Measurements from ENCODE around the gene ZNF697. TPM values are rescaled to one million over a fixed set of nuclear protein-coding genes. Genes with fewer than 3 reads are reported as not detected.
A peak's percentile ranks its signal among the peaks of the same experiment; 100 is the strongest.
"Not testable (repeated sequence)": the region's sequence is repeated elsewhere in the genome, so short reads cannot be mapped to it uniquely, and the experiment has no call there.

The ZNF697 gene
- total RNA-seq, 1 donor from 2014 or later, result 11.4 TPM

DNA sequence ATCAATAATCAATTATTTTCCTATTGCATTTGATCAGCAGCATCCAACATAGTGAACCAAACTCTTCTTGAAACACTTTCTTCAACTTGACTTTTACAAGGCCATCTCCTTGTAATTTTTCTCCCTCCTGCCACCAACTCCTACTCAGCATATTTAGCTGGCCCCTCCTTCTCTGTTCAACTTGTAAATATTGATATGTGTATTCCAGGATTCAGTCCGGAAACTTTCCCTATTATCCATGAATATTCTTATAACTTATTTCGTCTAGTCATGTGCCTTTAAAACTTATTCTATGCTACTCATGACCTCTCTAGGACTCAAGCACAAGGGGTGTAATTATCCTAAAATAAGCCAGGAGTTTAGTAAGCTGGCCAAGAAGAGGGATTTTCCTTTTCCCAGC, 52.9 kb downstream of the ZNF697 start:
- no peak for ATAC-seq
- TF ChIP-seq CTCF (IDR thresholded peaks at IDR 0.05), result no peak

GRCh38 chr1:119594376-119594775, 53.7 kb downstream of the ZNF697 start:
- Histone ChIP-seq H3K36me3 (no peaks in the 10 kb centered on the region), H3K4me1 (no peaks in the 10 kb centered on the region), H3K27me3 (no peaks in the 10 kb centered on the region), H3K4me3 (no peak overlapping the region), H3K9me3 (no peaks in the 10 kb centered on the region), H3K27ac (no peak overlapping the region)
- intact Hi-C loops (cut with DNase I), result no loop called here
- no peak for TF ChIP-seq CTCF (IDR thresholded peaks at IDR 0.05)
- DNase-seq (no peak), ATAC-seq (no peak)

More for the DNA sequence above, 52.9 kb downstream of the ZNF697 start:
- H3K27me3 ChIP-seq, result no peaks in the 10 kb centered on the region
- H3K4me3 ChIP-seq, result no peak overlapping the region
- H3K36me3 ChIP-seq, result no peaks in the 10 kb centered on the region
- intact Hi-C loops (cut with DNase I), result no loop called here
- H3K9me3 ChIP-seq, result no peaks in the 10 kb centered on the region
- no peaks in the 10 kb centered on the region for H3K4me1 ChIP-seq
- no peak for DNase-seq
- no peak overlapping the region for H3K27ac ChIP-seq

DNA sequence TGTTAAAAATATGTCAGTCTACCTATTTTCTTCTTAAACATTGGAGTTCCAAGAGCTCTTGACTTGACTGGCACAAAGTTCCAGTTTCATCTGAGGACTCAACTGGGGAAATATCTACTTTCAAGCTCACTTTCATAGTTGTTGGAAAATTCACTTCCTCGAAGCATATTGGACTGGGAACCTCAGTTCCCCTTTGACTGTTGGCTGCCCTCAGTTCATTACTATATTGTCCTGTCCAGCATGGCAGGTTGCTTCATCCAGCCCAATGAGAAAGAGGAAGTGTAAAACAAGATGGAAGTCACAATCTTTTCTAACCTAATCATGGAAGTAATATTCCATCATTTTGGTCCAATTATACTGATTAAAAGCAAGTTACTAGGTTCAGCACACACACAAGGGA, 54.3 kb downstream of the ZNF697 start:
- no peaks in the 10 kb centered on the region for H3K9me3 ChIP-seq
- ATAC-seq (peak; percentile 58), DNase-seq (no peak)
- no peak overlapping the region for H3K4me3 ChIP-seq
- no peaks in the 10 kb centered on the region for H3K27me3 ChIP-seq
- TF ChIP-seq CTCF (IDR thresholded peaks at IDR 0.05), result no peak
- no peak overlapping the region for H3K27ac ChIP-seq
- H3K4me1 ChIP-seq, result no peaks in the 10 kb centered on the region
- H3K36me3 ChIP-seq, result no peaks in the 10 kb centered on the region
- intact Hi-C loops (cut with DNase I), result no loop called here

GRCh38 chr1:119590393-119590792, 57.7 kb downstream of the ZNF697 start:
- peak; percentile 60 for ATAC-seq

GRCh38 chr1:119588621-119589020, 59.4 kb downstream of the ZNF697 start:
- H3K36me3 ChIP-seq, result no peaks in the 10 kb centered on the region
- no peaks in the 10 kb centered on the region for H3K9me3 ChIP-seq
- H3K27me3 ChIP-seq, result no peaks in the 10 kb centered on the region
- intact Hi-C loops (cut with DNase I), result no loop called here
- DNase-seq (no peak), ATAC-seq (no peak)
- H3K4me3 ChIP-seq, result no peak overlapping the region
- H3K4me1 ChIP-seq, result peaks cover 12% of the 10 kb centered on the region
- TF ChIP-seq CTCF (IDR thresholded peaks at IDR 0.05), result no peak
- H3K27ac ChIP-seq, result no peak overlapping the region

More at GRCh38 chr1:119590393-119590792, 57.7 kb downstream of the ZNF697 start:
- H3K36me3 ChIP-seq, result no peaks in the 10 kb centered on the region
- H3K4me3 ChIP-seq, result no peak overlapping the region
- H3K27ac ChIP-seq, result no peak overlapping the region
- DNase-seq, result no peak
- no peak for TF ChIP-seq CTCF (IDR thresholded peaks at IDR 0.05)
- peaks cover 12% of the 10 kb centered on the region for H3K4me1 ChIP-seq
- no peaks in the 10 kb centered on the region for H3K9me3 ChIP-seq
- no peaks in the 10 kb centered on the region for H3K27me3 ChIP-seq
- intact Hi-C loops (cut with DNase I), result no loop called here

DNA sequence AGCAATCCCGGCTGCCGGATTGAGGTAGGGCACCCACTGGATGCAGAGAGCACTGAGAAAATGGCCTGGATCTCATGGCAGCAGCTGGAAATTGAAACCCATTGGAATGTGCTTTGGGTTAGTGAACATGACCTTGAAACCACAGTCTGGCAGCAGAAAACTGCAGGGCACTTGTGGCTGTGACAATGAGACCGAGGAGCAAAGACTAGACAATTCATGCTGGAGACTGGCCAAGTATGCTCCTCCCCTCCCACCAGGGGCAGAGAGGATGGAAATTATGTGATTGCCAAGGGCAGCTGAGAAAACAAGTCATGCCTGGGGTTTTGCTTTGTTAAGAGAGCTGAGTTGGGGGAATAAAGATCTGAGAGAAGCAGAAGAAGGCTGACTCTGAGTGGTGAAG, 60.7 kb downstream of the ZNF697 start:
- TF ChIP-seq CTCF (IDR thresholded peaks at IDR 0.05), result no peak
- H3K9me3 ChIP-seq, result no peaks in the 10 kb centered on the region
- DNase-seq, result no peak
- intact Hi-C loops (cut with DNase I), result no loop called here
- H3K27me3 ChIP-seq, result no peaks in the 10 kb centered on the region
- H3K4me1 ChIP-seq, result peaks cover 12% of the 10 kb centered on the region
- no peak overlapping the region for H3K27ac ChIP-seq
- ATAC-seq, result no peak
- no peak overlapping the region for H3K4me3 ChIP-seq
- H3K36me3 ChIP-seq, result no peaks in the 10 kb centered on the region

GRCh38 chr1:119585801-119586200, 62.3 kb downstream of the ZNF697 start:
- ATAC-seq, result peak; percentile 59
- H3K27ac ChIP-seq; H3K4me3 ChIP-seq; H3K27me3 ChIP-seq; intact Hi-C loops (cut with DNase I); H3K36me3 ChIP-seq; H3K9me3 ChIP-seq; DNase-seq: not testable (repeated sequence)
- peaks cover 12% of the 10 kb centered on the region for H3K4me1 ChIP-seq
